Sciatic nerve (tissue), 2 donors: ENCODE data around the gene CLPTM1. TPM values are rescaled to one million over a fixed set of nuclear protein-coding genes. Genes with fewer than 3 reads are reported as not detected.
A peak's percentile ranks its signal among the peaks of the same experiment; 100 is the strongest.

Experiments used
- ATAC-seq: fragments of 200-7000 bp; cut with Tn5 transposase; one replicate; pipeline ENCODE4 v1.9.1; 2020; ENCODE audit warnings: mild to moderate bottlenecking, moderate library complexity
- DNase-seq: peaks from one replicate; pipeline ENCODE4 v3.0.0-alpha.2; 2020; ENCODE audit warnings: low spot score
- intact Hi-C: fragments of 100-400 bp; cut with DNase I; formaldehyde crosslinking; loops from one replicate; pipeline ENCODE4 v1.14.2; 2022
- total RNA-seq: library from RNA; stranded (reverse); fragmentation: NEBNext Ultra II Directional; extraction: Animal tissue kit (Norgen Biotek cat#: 25700); gene quantifications from one replicate; pipeline ENCODE4 v1.2.1, GENCODE V29; 2021
- donor health status: DM: no; HTN: no; CAD: no.
- donor health status: DM: no; HTN: no; CAD: no.

The CLPTM1 gene
- total RNA-seq, 1 donor from 2014 or later: 105 TPM

- DNase-seq (no peak), ATAC-seq (no peak)
- intact Hi-C loops: no loop called here
These were observed 80.6 kb downstream of the CLPTM1 start for GRCh38 chr19:45035755-45036154.

- ATAC-seq: no peak
- no peak for DNase-seq
- intact Hi-C loops: no loop called here
These were observed 82.4 kb downstream of the CLPTM1 start for GRCh38 chr19:45037393-45038169.

- intact Hi-C loops: no loop called here
- DNase-seq (peak; percentile 96), ATAC-seq (peak; percentile 98)
These were observed 84.0 kb downstream of the CLPTM1 start, which contains the start of gene CLASRP for GRCh38 chr19:45038931-45039893. Gene CLASRP (plus strand): TSS chr19:45039045. CDS start chr19:45040213, 1,168 bp downstream.

GRCh38 chr19:45040059-45040771 lies 85.0 kb downstream of the CLPTM1 start:
- DNase-seq (no peak), ATAC-seq (no peak)
- intact Hi-C loops: no loop called here

- no peak for DNase-seq
- no peak for ATAC-seq
- intact Hi-C loops: no loop called here
These were observed 85.9 kb downstream of the CLPTM1 start for GRCh38 chr19:45041125-45041524.

Other genes with a start within 250 kb of the CLPTM1 start
- 117 TPM for gene BCL3, start 206.7 kb upstream of the CLPTM1 start, total RNA-seq
- not detected for gene CBLC, start 177.5 kb upstream of the CLPTM1 start, total RNA-seq
- gene BCAM, start 146.3 kb upstream of the CLPTM1 start, total RNA-seq: 164 TPM
- 115 TPM for gene NECTIN2, start 109.1 kb upstream of the CLPTM1 start, total RNA-seq
- 29.1 TPM for gene TOMM40, start 64.1 kb upstream of the CLPTM1 start, total RNA-seq
- gene APOE, start 49.6 kb upstream of the CLPTM1 start, total RNA-seq: 79.3 TPM
- 29.0 TPM for gene APOC1, start 40.8 kb upstream of the CLPTM1 start, total RNA-seq
- not detected for gene APOC4, start 13.1 kb upstream of the CLPTM1 start, total RNA-seq
- 4.2 TPM for gene APOC2, start 9.3 kb upstream of the CLPTM1 start, total RNA-seq
- 27.4 TPM for gene RELB, start 46.1 kb downstream of the CLPTM1 start, total RNA-seq
- 109 TPM for gene CLASRP, start 83.7 kb downstream of the CLPTM1 start, total RNA-seq
- gene ZNF296, start 121.1 kb downstream of the CLPTM1 start, total RNA-seq: 0.45 TPM
- 8.8 TPM for gene GEMIN7, start 123.9 kb downstream of the CLPTM1 start, total RNA-seq
- gene PPP1R37, start 137.8 kb downstream of the CLPTM1 start, total RNA-seq: 19.3 TPM
- not detected for gene NKPD1, start 205.6 kb downstream of the CLPTM1 start, total RNA-seq
- gene TRAPPC6A, start 222.9 kb downstream of the CLPTM1 start, total RNA-seq: 20.8 TPM
- 13.0 TPM for gene BLOC1S3, start 223.4 kb downstream of the CLPTM1 start, total RNA-seq